Neural progenitor cell (in vitro differentiated cells): ENCODE data around the gene LPAR4.

Source experiments
- CTCF ChIP-seq: fragments of 200-600 bp; sonication (generic); IDR thresholded peaks from 2 replicates; pipeline ENCODE4 v1.5.1; 2017; ENCODE audit warnings: antibody characterized with exemption, mild to moderate bottlenecking
- EZH2 ChIP-seq: fragments of 200-600 bp; sonication (generic); IDR thresholded peaks from 2 replicates; pipeline ENCODE4 v1.6.1; 2017; ENCODE audit warnings: antibody characterized with exemption, mild to moderate bottlenecking, moderate library complexity

GRCh38 chrX:78706071-78706470 is 41.4 kb upstream of the LPAR4 start:
- no peak for TF ChIP-seq CTCF
- no peak for TF ChIP-seq EZH2
